ACC112 (cell line): ENCODE results near the gene STXBP1.

Experiments used
- H2AFZ ChIP-seq: fragments of 200-600 bp; sonication (generic); one replicate; pipeline ENCODE4 v1.6.0; 2017; ENCODE audit warnings: antibody characterized with exemption, low read length; ENCODE audit not compliant: unreplicated experiment
- H3K27ac ChIP-seq: fragments of 200-600 bp; sonication (generic); 2 replicates; pipeline ENCODE4 v1.5.1; 2014; ENCODE audit warnings: low read depth, mild to moderate bottlenecking, antibody characterized with exemption, low read length, moderate library complexity
- H3K27me3 ChIP-seq: fragments of 200-600 bp; sonication (generic); 2 replicates; pipeline ENCODE4 v1.6.1; 2014; ENCODE audit warnings: mild to moderate bottlenecking, antibody characterized with exemption, low read length, moderate library complexity, mixed read lengths; ENCODE audit not compliant: insufficient read depth
- H3K36me3 ChIP-seq: fragments of 200-600 bp; sonication (generic); 2 replicates; pipeline ENCODE4 v1.6.1; 2016; ENCODE audit warnings: mild to moderate bottlenecking, antibody characterized with exemption, low read length, moderate library complexity, mixed read lengths; ENCODE audit not compliant: insufficient read depth
- H3K4me1 ChIP-seq: fragments of 200-600 bp; sonication (generic); one replicate; pipeline ENCODE4 v1.6.1; 2016; ENCODE audit warnings: low read length, mixed read lengths; ENCODE audit not compliant: insufficient read depth, unreplicated experiment, control insufficient read depth
- H3K4me3 ChIP-seq: fragments of 200-600 bp; sonication (generic); 2 replicates; pipeline ENCODE4 v1.5.1; 2014; ENCODE audit warnings: mild to moderate bottlenecking, low read depth, low read length
- H3K79me2 ChIP-seq: fragments of 200-600 bp; sonication (generic); one replicate; pipeline ENCODE4 v1.6.0; 2016; ENCODE audit warnings: low read length; ENCODE audit not compliant: control insufficient read depth, unreplicated experiment, insufficient read depth

Gene STXBP1

GRCh38 chr9:127707766-127708165 is 95.7 kb downstream of the STXBP1 start:
- H3K27ac ChIP-seq: no peak overlapping the region
- no peaks in the 10 kb centered on the region for H3K79me2 ChIP-seq
- peaks cover 5% of the 10 kb centered on the region; the same call in 1 of the 2 replicates for H3K36me3 ChIP-seq
- H2AFZ ChIP-seq: no peak overlapping the region
- H3K27me3 ChIP-seq: no peaks in the 10 kb centered on the region
- no peaks in the 10 kb centered on the region for H3K4me1 ChIP-seq
- H3K4me3 ChIP-seq: no peak overlapping the region

- H3K4me3 ChIP-seq: no peak overlapping the region
Measured at GRCh38 chr9:127708952-127709587, 97.0 kb downstream of the STXBP1 start.

GRCh38 chr9:127710204-127710783 is 98.2 kb downstream of the STXBP1 start:
- Histone ChIP-seq H3K27ac (no peak overlapping the region), H3K79me2 (peaks cover 4% of the 10 kb centered on the region), H3K27me3 (no peaks in the 10 kb centered on the region), H3K4me1 (peaks cover 8% of the 10 kb centered on the region), H3K36me3 (peaks cover 5% of the 10 kb centered on the region; the same call in 1 of the 2 replicates), H3K4me3 (no peak overlapping the region), H2AFZ (no peak overlapping the region)

More at GRCh38 chr9:127708952-127709587, 97.0 kb downstream of the STXBP1 start:
- Histone ChIP-seq H3K79me2 (peaks cover 3% of the 10 kb centered on the region), H3K36me3 (peaks cover 5% of the 10 kb centered on the region; the same call in 1 of the 2 replicates), H3K27ac (no peak overlapping the region), H3K4me1 (peaks cover 3% of the 10 kb centered on the region), H3K27me3 (no peaks in the 10 kb centered on the region), H2AFZ (no peak overlapping the region)

GRCh38 chr9:127711226-127711701 is 99.2 kb downstream of the STXBP1 start:
- Histone ChIP-seq H3K4me3 (no peak overlapping the region), H3K27ac (no peak overlapping the region), H3K4me1 (peaks cover 8% of the 10 kb centered on the region), H3K79me2 (peaks cover 4% of the 10 kb centered on the region), H3K36me3 (peaks cover 5% of the 10 kb centered on the region; the same call in 1 of the 2 replicates), H2AFZ (no peak overlapping the region), H3K27me3 (no peaks in the 10 kb centered on the region)

- Histone ChIP-seq H3K4me3 (no peak overlapping the region), H2AFZ (no peak overlapping the region), H3K27ac (no peak overlapping the region), H3K27me3 (no peaks in the 10 kb centered on the region), H3K79me2 (peaks cover 4% of the 10 kb centered on the region), H3K4me1 (peaks cover 8% of the 10 kb centered on the region), H3K36me3 (peaks cover 5% of the 10 kb centered on the region; the same call in 1 of the 2 replicates)
Measured at GRCh38 chr9:127711831-127712274, 99.8 kb downstream of the STXBP1 start.

GRCh38 chr9:127712371-127712770 is 100.3 kb downstream of the STXBP1 start:
- Histone ChIP-seq H3K4me1 (peaks cover 8% of the 10 kb centered on the region), H2AFZ (no peak overlapping the region), H3K4me3 (no peak overlapping the region), H3K27me3 (no peaks in the 10 kb centered on the region), H3K36me3 (peaks cover 5% of the 10 kb centered on the region; the same call in 1 of the 2 replicates), H3K27ac (no peak overlapping the region), H3K79me2 (peaks cover 4% of the 10 kb centered on the region)

- Histone ChIP-seq H3K36me3 (peaks cover 5% of the 10 kb centered on the region; the same call in 1 of the 2 replicates), H3K27ac (no peak overlapping the region), H3K4me3 (no peak overlapping the region), H3K79me2 (peaks cover 4% of the 10 kb centered on the region), H3K4me1 (peaks cover 8% of the 10 kb centered on the region), H2AFZ (no peak overlapping the region), H3K27me3 (no peaks in the 10 kb centered on the region)
Measured at GRCh38 chr9:127712867-127713266, 100.8 kb downstream of the STXBP1 start.

- no peaks in the 10 kb centered on the region for H3K27me3 ChIP-seq
- H3K27ac ChIP-seq: no peak overlapping the region
- H3K4me3 ChIP-seq: peak overlapping the region; percentile 74
- no peaks in the 10 kb centered on the region for H3K36me3 ChIP-seq
- H3K79me2 ChIP-seq: peaks cover 4% of the 10 kb centered on the region
- H3K4me1 ChIP-seq: peaks cover 8% of the 10 kb centered on the region
- no peak overlapping the region for H2AFZ ChIP-seq
Measured at GRCh38 chr9:127714020-127714750, 102.1 kb downstream of the STXBP1 start.

GRCh38 chr9:127714951-127715469 is 102.9 kb downstream of the STXBP1 start:
- Histone ChIP-seq H3K4me3 (peak overlapping the region; percentile 91), H3K27me3 (no peaks in the 10 kb centered on the region), H2AFZ (peak overlapping the region; percentile 84), H3K79me2 (peaks cover 4% of the 10 kb centered on the region), H3K4me1 (peaks cover 8% of the 10 kb centered on the region), H3K27ac (peak overlapping the region; percentile 39; the same call in 1 of the 2 replicates), H3K36me3 (no peaks in the 10 kb centered on the region)
